HG03457 (cell line): ENCODE measurements around the gene CYB5R3.

Experiments
- ATAC-seq: cut with Tn5 transposase; IDR thresholded peaks from one replicate; pipeline ENCODE4 v1.9.1; 2021; ENCODE audit warnings: moderate number of reproducible peaks; ENCODE audit not compliant: unreplicated experiment

CYB5R3 gene

GRCh38 chr22:42649246-42650099, at the start of gene CYB5R3:
Gene CYB5R3 (minus strand): TSS chr22:42649392. CDS start chr22:42649315, 77 bp downstream.
- peak; percentile 43 for ATAC-seq

GRCh38 chr22:42697542-42698013, 48.4 kb upstream of the CYB5R3 start:
- no peak for ATAC-seq

DNA sequence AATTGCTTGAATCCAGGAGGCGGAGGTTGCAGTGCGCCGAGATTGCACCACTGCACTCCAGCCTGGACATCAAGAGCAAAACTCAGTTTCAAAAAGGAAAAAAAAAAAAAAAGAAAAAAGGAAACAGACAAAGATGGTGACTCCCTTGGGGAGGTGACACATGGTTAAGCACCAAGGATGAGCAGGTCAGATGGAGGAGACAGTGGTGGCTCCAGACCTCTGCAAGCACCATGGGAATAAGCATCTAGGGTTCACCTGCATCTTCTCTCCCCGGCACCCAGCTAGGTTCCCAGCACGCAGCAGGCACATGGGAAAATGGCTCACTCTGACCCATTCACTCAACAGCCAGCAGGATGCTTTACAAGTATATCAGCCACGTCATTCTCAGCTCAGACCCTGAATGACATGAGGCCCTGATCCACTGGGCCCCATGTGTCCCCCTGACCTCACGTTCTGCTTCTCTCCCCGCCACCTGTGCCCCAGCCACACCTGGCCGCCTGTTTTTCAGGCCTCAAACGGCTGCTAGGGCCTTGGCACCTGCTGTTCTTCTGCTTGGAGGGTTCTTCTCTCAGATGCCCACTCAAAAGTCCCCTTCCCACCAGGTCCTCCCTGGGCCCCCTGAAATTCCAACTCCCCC, 47.3 kb upstream of the CYB5R3 start:
- no peak for ATAC-seq

GRCh38 chr22:42695294-42695693, 46.1 kb upstream of the CYB5R3 start:
- no peak for ATAC-seq

DNA sequence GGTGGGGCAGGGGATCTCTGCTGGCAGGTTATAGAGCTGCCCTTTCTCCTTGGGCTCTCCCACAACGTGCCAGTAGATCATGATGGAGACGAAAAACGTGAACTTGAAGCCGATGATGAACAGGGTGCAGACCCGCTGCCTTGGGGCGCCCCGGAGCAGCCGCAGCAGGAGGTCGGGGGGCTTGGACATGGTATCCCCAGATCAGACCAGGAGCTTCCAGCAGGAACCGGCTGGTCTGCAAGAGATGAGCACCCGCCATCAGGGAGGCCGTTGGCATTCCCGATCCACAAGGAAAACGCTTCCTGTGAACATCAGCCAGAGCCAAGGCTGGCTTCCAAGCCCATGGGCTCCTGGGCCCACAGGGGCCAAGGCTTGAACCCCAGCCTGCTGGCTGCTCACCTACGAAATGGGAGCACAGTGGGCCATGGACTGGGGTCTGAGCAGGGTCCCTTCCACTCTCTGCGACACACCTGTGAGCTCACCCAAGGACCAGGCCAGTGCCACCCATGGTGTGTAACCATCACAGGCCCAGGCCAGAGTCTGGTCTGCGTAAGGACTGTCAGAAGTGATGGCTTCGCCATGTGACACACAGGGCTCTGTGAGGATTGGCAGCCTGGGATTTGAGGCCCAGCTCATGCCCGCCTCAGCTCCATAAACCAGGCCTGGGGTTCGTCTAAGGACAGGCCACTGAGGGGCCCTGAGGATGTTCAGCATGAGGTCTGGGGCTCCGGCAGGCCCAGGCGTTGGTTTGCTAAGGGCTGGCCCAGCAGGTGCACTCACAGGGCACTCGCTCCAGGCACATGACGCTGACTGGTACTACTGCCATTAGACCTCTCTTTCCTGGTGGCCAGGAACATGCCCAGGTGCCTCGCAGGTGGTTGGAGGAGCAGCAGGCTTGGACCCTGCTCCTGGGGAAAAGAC, 44.8 kb upstream of the CYB5R3 start:
- no peak for ATAC-seq

- ATAC-seq, result no peak
Observed at GRCh38 chr22:42693055-42693762, 44.0 kb upstream of the CYB5R3 start.

DNA sequence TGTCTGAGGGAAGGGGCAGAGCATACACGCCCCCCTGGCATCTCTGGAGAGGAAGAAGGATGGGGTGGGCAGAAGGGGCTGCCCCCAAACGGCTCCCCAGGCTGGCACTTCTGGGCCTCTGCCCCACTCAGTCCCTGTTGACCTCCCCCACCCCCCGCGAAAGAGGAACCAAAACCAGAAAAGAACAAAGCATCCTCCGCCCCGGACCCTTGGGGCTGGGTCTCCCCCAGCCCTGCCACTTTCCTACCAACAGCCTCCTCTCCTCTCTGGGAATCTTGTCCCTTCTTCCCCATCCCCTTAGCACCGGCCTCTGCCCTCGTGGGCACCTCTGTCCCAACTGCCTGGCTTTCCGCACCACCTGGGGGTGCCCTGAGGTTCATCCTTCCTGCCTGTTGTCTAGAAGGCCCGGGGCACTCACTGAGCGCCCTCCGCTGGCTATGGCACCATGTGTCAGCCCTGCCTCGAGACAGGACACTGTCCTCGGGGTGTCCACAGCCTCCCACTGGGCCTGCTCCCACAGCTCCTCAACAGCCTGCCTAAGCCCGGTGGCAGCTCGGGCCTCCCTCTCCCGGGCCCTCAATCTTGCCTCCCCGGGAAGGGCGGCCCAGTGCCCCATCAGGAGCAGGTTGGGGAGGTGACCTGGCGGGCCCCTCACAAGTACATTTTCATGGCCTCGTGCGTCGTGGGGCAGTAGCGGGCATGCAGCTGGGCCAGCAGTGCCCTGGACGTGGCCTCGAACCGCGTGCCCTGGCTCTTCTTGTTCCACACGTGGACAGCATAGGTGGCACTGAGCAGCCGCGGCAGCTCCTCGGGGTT, 43.3 kb upstream of the CYB5R3 start:
- ATAC-seq, result no peak

GRCh38 chr22:42691440-42691839, 42.2 kb upstream of the CYB5R3 start:
- no peak for ATAC-seq

DNA sequence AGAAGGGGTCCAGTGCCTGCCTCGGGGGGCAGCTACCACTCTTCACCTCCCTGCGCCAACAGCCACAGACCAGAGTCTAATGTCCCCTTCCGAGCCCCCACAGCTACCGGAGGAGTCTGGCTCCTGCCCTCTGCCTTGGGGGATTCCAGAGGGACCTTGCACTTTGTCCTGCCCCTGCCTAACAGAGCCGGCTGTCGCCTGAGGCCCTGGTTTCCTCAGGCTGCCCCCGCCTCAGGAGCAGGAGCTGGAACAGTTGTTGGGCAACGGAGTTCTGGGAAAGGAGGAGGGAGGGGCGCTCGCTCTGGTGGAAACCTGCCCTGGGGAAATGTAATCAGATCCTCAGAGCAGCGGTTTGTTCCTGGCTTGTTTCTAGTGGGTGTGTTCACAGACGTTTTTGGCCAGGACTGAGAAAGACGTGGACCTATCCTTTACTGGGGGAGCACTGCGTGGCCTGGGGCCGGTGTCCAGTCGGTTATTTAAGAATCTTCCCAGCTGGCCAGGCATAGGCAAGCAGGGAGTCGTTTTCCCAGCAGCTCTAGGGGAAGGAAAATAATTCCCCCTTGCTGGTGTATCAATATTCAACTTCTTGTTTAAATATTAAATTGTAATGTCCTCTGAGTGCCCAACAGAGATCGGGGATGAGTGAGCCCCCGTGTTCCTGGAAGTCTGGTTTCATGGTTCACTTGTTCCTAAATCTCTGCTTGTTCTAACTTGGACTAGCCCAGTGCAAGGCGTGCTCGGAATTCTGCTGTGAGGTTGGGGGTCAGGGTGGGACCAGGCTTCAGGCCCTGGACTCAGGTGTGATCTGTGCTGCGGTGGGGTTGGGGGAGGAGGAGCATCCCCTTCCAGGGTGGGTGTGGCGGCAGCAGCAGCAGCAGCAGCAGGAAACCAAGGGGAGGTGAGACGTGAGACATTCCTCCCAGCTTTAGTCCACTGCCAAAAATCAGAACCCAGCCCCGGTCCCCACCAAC, 39.3 kb upstream of the CYB5R3 start:
- ATAC-seq, result no peak

DNA sequence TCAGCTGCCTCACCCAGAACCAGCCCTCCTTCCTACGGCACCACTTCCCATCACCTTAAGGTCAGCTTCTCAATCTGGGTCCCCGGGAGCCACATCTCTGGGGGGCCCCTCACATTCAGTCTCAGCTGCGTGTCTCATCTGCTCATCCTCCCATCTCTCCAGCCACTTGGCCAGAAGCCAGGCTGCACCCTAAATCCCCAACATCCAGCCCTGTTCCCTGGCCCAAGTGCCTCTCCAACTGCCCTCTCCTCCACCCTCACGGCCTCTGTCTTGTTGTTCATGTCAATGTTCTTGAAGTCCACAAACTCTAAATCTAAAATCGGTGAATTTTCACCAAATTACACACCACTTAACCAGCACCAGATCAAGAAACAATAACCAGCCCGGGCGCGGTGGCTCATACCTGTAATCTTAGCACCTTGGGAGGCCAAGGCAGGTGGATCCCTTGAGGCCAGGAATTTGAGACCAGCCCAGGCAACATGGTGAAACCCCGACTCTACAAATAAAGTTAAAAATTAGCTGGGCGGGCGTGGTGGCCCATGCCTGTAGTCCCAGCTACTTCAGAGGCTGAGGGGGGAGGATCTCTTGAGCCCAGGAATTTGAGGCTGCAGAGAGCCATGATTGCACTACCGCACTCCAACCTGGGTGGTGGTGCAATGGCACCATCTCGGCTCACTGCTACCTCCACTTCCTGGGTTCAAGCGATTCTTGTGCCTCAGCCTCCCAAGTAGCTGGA, 37.7 kb upstream of the CYB5R3 start:
- ATAC-seq, result no peak

GRCh38 chr22:42685941-42686653, 36.9 kb upstream of the CYB5R3 start:
- no peak for ATAC-seq

- ATAC-seq, result no peak
Observed at GRCh38 chr22:42684462-42685195, 35.4 kb upstream of the CYB5R3 start.

GRCh38 chr22:42683578-42684283, 34.5 kb upstream of the CYB5R3 start:
- no peak for ATAC-seq

DNA sequence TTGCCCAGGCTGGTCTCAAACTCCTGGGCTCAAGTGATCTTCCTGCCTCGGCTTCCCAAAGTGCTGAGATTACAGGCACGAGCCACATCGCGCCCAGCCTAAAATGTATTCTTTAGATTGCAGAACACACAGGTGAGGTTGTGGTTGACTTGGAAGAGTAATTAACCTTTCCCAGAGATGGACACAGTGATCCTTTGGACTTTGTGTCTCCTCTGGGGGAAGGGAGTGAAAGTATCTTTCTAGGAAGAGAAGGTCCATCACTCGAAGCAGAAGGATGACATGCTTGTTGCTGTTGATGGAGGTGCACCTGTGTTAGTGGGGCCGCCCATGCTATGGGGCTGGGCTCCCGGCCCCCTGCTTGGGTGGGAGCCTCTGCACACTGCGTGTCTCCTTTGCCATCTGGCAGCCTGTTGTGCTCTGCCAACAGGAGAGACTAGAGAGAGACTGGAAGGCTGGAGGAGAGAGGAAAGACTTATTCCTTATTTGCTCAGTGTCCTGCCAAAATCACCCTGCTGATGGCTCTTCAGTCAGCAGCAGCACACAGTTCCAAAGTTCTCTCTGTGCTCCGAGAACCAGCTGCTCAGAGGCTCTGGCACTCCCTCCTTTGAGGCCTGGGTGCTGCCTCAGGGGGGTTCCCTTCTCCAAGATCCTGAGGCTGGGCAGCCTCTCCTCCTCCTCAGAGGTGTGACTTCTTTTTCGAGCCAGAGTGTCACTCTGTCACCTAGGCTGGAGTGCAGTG, 33.1 kb upstream of the CYB5R3 start:
- ATAC-seq, result no peak

- no peak for ATAC-seq
Observed at GRCh38 chr22:42680648-42681047, 31.5 kb upstream of the CYB5R3 start.
